HepG2 (cell line): ENCODE measurements around the gene HOXA6. TPM values are rescaled to one million over a fixed set of nuclear protein-coding genes. Genes with fewer than 3 reads are reported as not detected.

Experiments
- ATAC-seq: fragments of 200-7000 bp; cut with Tn5 transposase; 3 replicates; pipeline ENCODE4 v1.9.1; 2020; ENCODE audit warnings: mild to moderate bottlenecking, moderate library complexity
- BruUV-seq: library from RNA; stranded (reverse); fragments of 400-500 nt; replicated peaks from 2 replicates; lab custom pipeline; 2021; lab: Mats Ljungman, UMichigan
- CTCF ChIA-PET: fragments of 300-600 bp; formaldehyde crosslinking; extraction: SDS; loops from one replicate; lab custom pipeline; 2021; ENCODE audit warnings: low total read pairs, inconsistent platforms, low intra/inter-chr PET ratio; lab: Yijun Ruan, JAX
- POLR2A ChIA-PET: fragments of 350-600 bp; sonication (Branson Sonifier 250); formaldehyde crosslinking; loops from one replicate; lab custom pipeline; 2020; ENCODE audit warnings: antibody characterized with exemption, inconsistent platforms; lab: Yijun Ruan, JAX
- DNase-seq: peaks from one replicate; pipeline ENCODE4 v3.0.0-alpha.2; 2015; ENCODE audit warnings: low spot score
- FAIRE-seq: peaks from 3 replicates; lab custom pipeline; 2011; peaks lifted over from hg19 to GRCh38; lab: Jason Lieb, UNC
- H2AFZ ChIP-seq: one replicate; pipeline ENCODE4 v1.6.1; 2011; ENCODE audit warnings: low read length, inconsistent platforms
- H3K27ac ChIP-seq: fragments of 300-600 bp; 3 replicates; pipeline ENCODE4 v1.8.0; 2011; ENCODE audit warnings: mixed run types, mild to moderate bottlenecking, mixed read lengths, low read length, inconsistent platforms; ENCODE audit not compliant: insufficient read depth; ENCODE audit errors: extremely low read length
- H3K27me3 ChIP-seq, 2 experiments: fragments of 200-600 bp in 1 of 2; 2 replicates in 1 of 2; 3 replicates in 1 of 2; pipeline versions ENCODE4 v1.6.0 to v1.8.0; 2011; ENCODE audit warnings: low read length in 2 of 2, mild to moderate bottlenecking in 2 of 2, moderate library complexity in 2 of 2, inconsistent platforms in 1 of 2; ENCODE audit not compliant: insufficient read depth in 2 of 2, control insufficient read depth in 1 of 2
- H3K36me3 ChIP-seq, 2 experiments: fragments of 200-600 bp in 1 of 2; replicated peaks in 1 of 2; 2 replicates in 1 of 2; 3 replicates in 1 of 2; pipeline versions ENCODE4 v1.5.1 to v1.8.0; 2011; ENCODE audit warnings: low read length in 2 of 2, inconsistent platforms in 1 of 2; ENCODE audit not compliant: insufficient read depth in 2 of 2, control insufficient read depth in 1 of 2
- H3K4me1 ChIP-seq: 2 replicates; pipeline ENCODE4 v1.5.1; 2012; ENCODE audit warnings: low read length, inconsistent platforms; ENCODE audit not compliant: insufficient read depth
- H3K4me2 ChIP-seq: 2 replicates; pipeline ENCODE4 v1.6.0; 2011; ENCODE audit warnings: low read depth, low read length, inconsistent platforms
- H3K4me3 ChIP-seq, 3 experiments: fragments of 200-600 bp in 1 of 3; sonication (generic), shearing (Covaris generic) in 1 of 3; replicated peaks in 1 of 3; 2 replicates each; pipeline ENCODE4 v1.5.1; 2011 to 2016; ENCODE audit warnings: low read length in 3 of 3, inconsistent platforms in 2 of 3, low read depth in 2 of 3, mild to moderate bottlenecking in 2 of 3, control low read depth in 1 of 3, mixed read lengths in 1 of 3; ENCODE audit not compliant: insufficient read depth in 1 of 3
- H3K79me2 ChIP-seq: one replicate; pipeline ENCODE4 v1.6.1; 2011; ENCODE audit warnings: low read length, inconsistent platforms; ENCODE audit not compliant: insufficient read depth
- H3K9ac ChIP-seq: 2 replicates; pipeline ENCODE4 v1.6.0; 2011; ENCODE audit warnings: mild to moderate bottlenecking, low read depth, low read length, inconsistent platforms; ENCODE audit not compliant: insufficient read depth
- H3K9me3 ChIP-seq: 2 replicates; pipeline ENCODE4 v1.5.1; 2012; ENCODE audit warnings: mild to moderate bottlenecking, low read length
- H4K20me1 ChIP-seq: 2 replicates; pipeline ENCODE4 v1.6.0; 2011; ENCODE audit warnings: inconsistent platforms, mild to moderate bottlenecking, low read length, moderate library complexity; ENCODE audit not compliant: insufficient read depth
- GABPB1 ChIP-seq: IDR thresholded peaks from 2 replicates; pipeline ENCODE4 v1.6.1; 2016; ENCODE audit warnings: mild to moderate bottlenecking, missing genetic modification reagents, moderate library complexity, missing compliant biosample characterization
- HNRNPLL ChIP-seq: fragments of 200-400 bp; formaldehyde crosslinking; IDR thresholded peaks from 2 replicates; pipeline ENCODE4 v1.6.1; 2017; ENCODE audit warnings: mild to moderate bottlenecking, low read depth, low read length; ENCODE audit not compliant: poor library complexity, severe bottlenecking
- MTF2 ChIP-seq: sonication (generic); formaldehyde crosslinking; IDR thresholded peaks from 2 replicates; pipeline ENCODE4 v1.5.0; 2020; ENCODE audit warnings: missing genetic modification reagents, borderline replicate concordance
- SALL1 ChIP-seq: sonication (generic); formaldehyde crosslinking; IDR thresholded peaks from 2 replicates; pipeline ENCODE4 v1.8.0; 2022; ENCODE audit warnings: mild to moderate bottlenecking, missing genetic modification reagents
- ZBTB33 ChIP-seq: sonication (generic); formaldehyde crosslinking; IDR thresholded peaks from 2 replicates; pipeline ENCODE4 v1.4.0; 2020; ENCODE audit warnings: missing genetic modification reagents
- ZNF556 ChIP-seq: sonication (generic); formaldehyde crosslinking; IDR thresholded peaks from 2 replicates; pipeline ENCODE4 v1.4.0; 2020; ENCODE audit warnings: mild to moderate bottlenecking, missing genetic modification reagents, borderline replicate concordance
- WGBS: methylation state at CpG from one replicate; pipeline ENCODE4 v1.1.6; 2017; ENCODE audit warnings: low lambda C conversion rate; 5-methylcytosine and 5-hydroxymethylcytosine counted together
- in situ Hi-C: cut with HindIII; loops from 2 replicates; pipeline ENCODE4 v1.10.0; 2017; ENCODE audit warnings: low pct_unique_long_range_greater_than_20kb; ENCODE audit not compliant: extremely low pct_ligation_motif_present
- intact Hi-C: fragments of 100-400 bp; cut with micrococcal nuclease; formaldehyde crosslinking; loops from one replicate; pipeline ENCODE4 v1.10.0; 2022; ENCODE audit not compliant: unreplicated experiment
- polyA plus RNA-seq, 8 experiments: library from polyadenylated mRNA; depleted of rRNA in 3 of 8; stranded (reverse) in 7 of 8; unstranded in 1 of 8; fragments of >200 nt; fragmentation: Illumina TruSeq in 4 of 8; extraction: Trizol in 4 of 8; gene quantifications; 2 replicates each; pipeline versions ENCODE4 v1.2.1 to v1.2.3, GENCODE V29; 2011 to 2016; ENCODE audit warnings: low read depth in 4 of 8, missing spikeins in 1 of 8, mixed read lengths in 1 of 8; ENCODE audit not compliant: insufficient read depth in 1 of 8
- total RNA-seq, 5 experiments: library from RNA; depleted of rRNA; stranded (reverse); fragments of >200 nt; fragmentation: Illumina TruSeq; extraction: Trizol; gene quantifications; 2 replicates each; pipeline ENCODE4 v1.2.3, GENCODE V29; 2016; ENCODE audit warnings: low read depth in 1 of 5
- TF ChIP-seq, protein P1 (sequence below), 2 experiments: sonication (generic) in 1 of 2; formaldehyde crosslinking in 1 of 2; IDR thresholded peaks; 2 replicates each; pipeline versions ENCODE4 v1.4.0 to v1.6.1; 2018 to 2020; ENCODE audit warnings: missing genetic modification reagents in 2 of 2, borderline replicate concordance in 1 of 2, low read depth in 1 of 2, mild to moderate bottlenecking in 1 of 2, missing biosample characterization in 1 of 2
- TF ChIP-seq, protein P2 (sequence below): sonication (generic); formaldehyde crosslinking; IDR thresholded peaks from 2 replicates; pipeline ENCODE4 v1.5.1; 2020; ENCODE audit warnings: missing genetic modification reagents, mild to moderate bottlenecking, borderline replicate concordance
- TF ChIP-seq, protein P3 (sequence below), 2 experiments: sonication (generic) in 1 of 2; formaldehyde crosslinking in 1 of 2; IDR thresholded peaks; 2 replicates each; pipeline versions ENCODE4 v1.4.0 to v1.6.1; 2016 to 2020; ENCODE audit warnings: borderline replicate concordance in 1 of 2, low read depth in 1 of 2, mild to moderate bottlenecking in 1 of 2, missing genetic modification reagents in 1 of 2

Gene HOXA6
- total and polyA plus RNA-seq, 2 of the 13 experiments (the other 11 are each of a cell fraction or from before 2014, with no cell fraction given): 1.3 to 1.5 TPM

DNA sequence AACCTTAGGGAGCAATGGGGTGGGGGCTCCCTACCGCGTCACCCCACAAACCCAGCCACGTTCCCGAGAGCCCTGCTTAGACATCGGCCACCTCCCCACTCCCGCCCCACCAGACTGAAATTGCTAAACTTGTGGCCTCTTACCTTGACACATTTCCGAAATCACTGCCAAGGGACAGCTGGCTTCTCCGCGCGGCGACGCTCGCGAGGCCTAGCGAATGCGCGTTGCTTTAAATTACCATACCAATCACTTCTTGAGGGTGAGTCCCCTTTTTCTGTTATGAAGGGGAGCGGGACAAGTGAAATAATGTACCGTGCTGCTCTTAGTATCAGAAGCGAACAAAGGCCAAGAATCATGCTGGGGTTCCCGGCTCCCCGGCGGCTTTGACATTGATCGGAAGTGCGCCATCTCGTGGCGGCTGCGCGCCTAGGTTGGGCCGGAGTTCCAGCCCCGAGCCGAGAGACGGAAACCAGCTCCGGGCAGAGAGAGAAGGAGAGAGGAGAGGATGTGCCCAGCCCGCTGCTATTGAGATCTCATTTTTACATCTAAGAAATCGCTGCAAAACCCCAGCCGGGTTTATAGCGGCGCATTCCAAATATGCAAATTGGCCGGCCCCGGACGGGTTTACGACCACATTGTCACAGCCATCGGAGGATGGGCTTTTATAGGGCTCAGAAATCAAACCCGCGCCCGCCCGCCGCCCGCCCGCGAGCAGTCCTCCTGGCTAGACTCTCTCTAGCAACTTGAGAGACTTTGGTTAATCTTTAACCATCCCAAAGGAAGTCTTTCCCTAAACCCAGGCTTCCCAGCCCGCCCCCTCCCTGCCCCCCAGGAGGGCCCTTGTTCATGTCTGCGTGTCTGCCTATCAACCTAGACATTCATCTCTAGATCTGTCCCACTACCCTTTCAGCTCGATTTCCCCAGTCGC lies 32.2 kb upstream of the HOXA6 start:
- no peaks in the 10 kb centered on the region for H3K79me2 ChIP-seq
- no peak for FAIRE-seq
- H3K36me3 ChIP-seq: no peaks in the 10 kb centered on the region
- H3K4me3 ChIP-seq: peak overlapping the region in 2 of 3 experiments; percentile 40 to 62; a peak in 4 of 6 replicates
- H4K20me1 ChIP-seq: peaks cover 2% of the 10 kb centered on the region; the same call in 1 of the 2 replicates
- 14% methylated on average over 41 of the region's 56 CpGs for whole genome bisulfite sequencing
- no peaks in the 10 kb centered on the region for H3K9me3 ChIP-seq
- H3K9ac ChIP-seq: peak overlapping the region; percentile 17; the same call in 1 of the 2 replicates
- ChIA-PET POLR2A (no interaction called here), CTCF (no interaction called here)
- peaks cover 34% of the 10 kb centered on the region for H3K4me1 ChIP-seq
- H2AFZ ChIP-seq: no peak overlapping the region
- ATAC-seq: peak; percentile 79
- H3K27ac ChIP-seq: no peak overlapping the region
- peaks cover 15 to 87% of the 10 kb centered on the region in 2 experiments for H3K27me3 ChIP-seq
- intact Hi-C loops (no loop called here), in situ Hi-C loops (no loop called here)
- BruUV-seq: no TSS peak
- H3K4me2 ChIP-seq: peak overlapping the region; percentile 83
- DNase-seq: peak; percentile 41
- TF ChIP-seq, protein P1, sequence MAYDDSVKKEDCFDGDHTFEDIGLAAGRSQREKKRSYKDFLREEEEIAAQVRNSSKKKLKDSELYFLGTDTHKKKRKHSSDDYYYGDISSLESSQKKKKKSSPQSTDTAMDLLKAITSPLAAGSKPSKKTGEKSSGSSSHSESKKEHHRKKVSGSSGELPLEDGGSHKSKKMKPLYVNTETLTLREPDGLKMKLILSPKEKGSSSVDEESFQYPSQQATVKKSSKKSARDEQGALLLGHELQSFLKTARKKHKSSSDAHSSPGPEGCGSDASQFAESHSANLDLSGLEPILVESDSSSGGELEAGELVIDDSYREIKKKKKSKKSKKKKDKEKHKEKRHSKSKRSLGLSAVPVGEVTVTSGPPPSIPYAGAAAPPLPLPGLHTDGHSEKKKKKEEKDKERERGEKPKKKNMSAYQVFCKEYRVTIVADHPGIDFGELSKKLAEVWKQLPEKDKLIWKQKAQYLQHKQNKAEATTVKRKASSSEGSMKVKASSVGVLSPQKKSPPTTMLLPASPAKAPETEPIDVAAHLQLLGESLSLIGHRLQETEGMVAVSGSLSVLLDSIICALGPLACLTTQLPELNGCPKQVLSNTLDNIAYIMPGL (CRISPR knock-in tag; IDR thresholded peaks at IDR 0.05; ENCODE audit: borderline replicate concordance in 1 of 2, low read depth in 1 of 2): peak; percentile 58 to 75; a peak in 2 of 4 replicates
- TF ChIP-seq, protein P2, sequence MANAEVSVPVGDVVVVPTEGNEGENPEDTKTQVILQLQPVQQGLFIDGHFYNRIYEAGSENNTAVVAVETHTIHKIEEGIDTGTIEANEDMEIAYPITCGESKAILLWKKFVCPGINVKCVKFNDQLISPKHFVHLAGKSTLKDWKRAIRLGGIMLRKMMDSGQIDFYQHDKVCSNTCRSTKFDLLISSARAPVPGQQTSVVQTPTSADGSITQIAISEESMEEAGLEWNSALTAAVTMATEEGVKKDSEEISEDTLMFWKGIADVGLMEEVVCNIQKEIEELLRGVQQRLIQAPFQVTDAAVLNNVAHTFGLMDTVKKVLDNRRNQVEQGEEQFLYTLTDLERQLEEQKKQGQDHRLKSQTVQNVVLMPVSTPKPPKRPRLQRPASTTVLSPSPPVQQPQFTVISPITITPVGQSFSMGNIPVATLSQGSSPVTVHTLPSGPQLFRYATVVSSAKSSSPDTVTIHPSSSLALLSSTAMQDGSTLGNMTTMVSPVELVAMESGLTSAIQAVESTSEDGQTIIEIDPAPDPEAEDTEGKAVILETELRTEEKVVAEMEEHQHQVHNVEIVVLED (CRISPR knock-in tag): no peak
- TF ChIP-seq ZBTB33 (peak; percentile 61; the same call in 1 of the 2 replicates), SALL1 (CRISPR knock-in tag) (0 out of 2 replicates have a peak, but pooled peaks have one; percentile 11), ZNF556 (0 out of 2 replicates have a peak, but pooled peaks have one; percentile 35), GABPB1 (CRISPR knock-in tag) (peak; percentile 37; the same call in 1 of the 2 replicates), MTF2 (peak; percentile 87; the same call in 1 of the 2 replicates), HNRNPLL (peak; percentile 26)
- TF ChIP-seq, protein P3, sequence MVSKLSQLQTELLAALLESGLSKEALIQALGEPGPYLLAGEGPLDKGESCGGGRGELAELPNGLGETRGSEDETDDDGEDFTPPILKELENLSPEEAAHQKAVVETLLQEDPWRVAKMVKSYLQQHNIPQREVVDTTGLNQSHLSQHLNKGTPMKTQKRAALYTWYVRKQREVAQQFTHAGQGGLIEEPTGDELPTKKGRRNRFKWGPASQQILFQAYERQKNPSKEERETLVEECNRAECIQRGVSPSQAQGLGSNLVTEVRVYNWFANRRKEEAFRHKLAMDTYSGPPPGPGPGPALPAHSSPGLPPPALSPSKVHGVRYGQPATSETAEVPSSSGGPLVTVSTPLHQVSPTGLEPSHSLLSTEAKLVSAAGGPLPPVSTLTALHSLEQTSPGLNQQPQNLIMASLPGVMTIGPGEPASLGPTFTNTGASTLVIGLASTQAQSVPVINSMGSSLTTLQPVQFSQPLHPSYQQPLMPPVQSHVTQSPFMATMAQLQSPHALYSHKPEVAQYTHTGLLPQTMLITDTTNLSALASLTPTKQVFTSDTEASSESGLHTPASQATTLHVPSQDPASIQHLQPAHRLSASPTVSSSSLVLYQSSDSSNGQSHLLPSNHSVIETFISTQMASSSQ (IDR thresholded peaks at IDR 0.05; ENCODE audit: low read depth): peak; percentile 20; the same call in 1 of the 2 replicates
- TF ChIP-seq, protein P3 (CRISPR knock-in tag; IDR thresholded peaks at IDR 0.05; ENCODE audit: borderline replicate concordance): peak; percentile 32; the same call in 1 of the 2 replicates
